Vagina (tissue), 2 donors: ENCODE measurements around the gene PTTG1IP. TPM values are rescaled to one million over a fixed set of nuclear protein-coding genes. Genes with fewer than 3 reads are reported as not detected.

Experiments
- DNase-seq, 2 donors: peaks; one replicate each; pipeline ENCODE4 v3.0.0-alpha.2; 2017; ENCODE audit errors: extremely low spot score in 2 of 2
- H3K27ac ChIP-seq: fragments of 200-600 bp; sonication (generic); one replicate; pipeline ENCODE4 v1.5.1; 2019
- H3K27me3 ChIP-seq: fragments of 200-600 bp; sonication (generic); one replicate; pipeline ENCODE4 v1.5.1; 2019
- H3K36me3 ChIP-seq, 2 donors: fragments of 200-600 bp; sonication (generic); one replicate each; pipeline ENCODE4 v1.5.1; 2017 to 2019
- H3K4me1 ChIP-seq: fragments of 200-600 bp; sonication (generic); one replicate; pipeline ENCODE4 v1.5.1; 2019
- H3K4me3 ChIP-seq, 2 donors: fragments of 200-600 bp; sonication (generic); 1 replicate in 1 of 2; 2 replicates in 1 of 2; pipeline ENCODE4 v1.5.1; 2016 to 2019
- H3K9me3 ChIP-seq: fragments of 200-600 bp; sonication (generic); one replicate; pipeline ENCODE4 v1.5.1; 2019
- CTCF ChIP-seq, 3 experiments: fragments of 450-650 bp in 2 of 3; fragments of 200-600 bp in 1 of 3; sonication (generic) in 1 of 3; IDR thresholded peaks; one replicate each; pipeline ENCODE4 v1.5.1; 2017 to 2019; ENCODE audit warnings: antibody characterized with exemption in 3 of 3, mild to moderate bottlenecking in 2 of 3, moderate library complexity in 2 of 3
- POLR2A ChIP-seq, 2 donors: fragments of 450-650 bp; IDR thresholded peaks; one replicate each; pipeline ENCODE4 v1.6.1; 2017; ENCODE audit warnings: antibody characterized with exemption in 2 of 2, mild to moderate bottlenecking in 2 of 2, moderate library complexity in 2 of 2
- POLR2AphosphoS5 ChIP-seq, 2 donors: sonication (generic); formaldehyde crosslinking; IDR thresholded peaks; one replicate each; pipeline ENCODE4 v1.9.0; 2017; ENCODE audit warnings: antibody characterized with exemption in 2 of 2, mild to moderate bottlenecking in 2 of 2, low read depth in 1 of 2; ENCODE audit not compliant: insufficient read depth in 1 of 2
- intact Hi-C: fragments of 100-400 bp; cut with DNase I; formaldehyde crosslinking; loops from one replicate; pipeline ENCODE4 v1.15.1; 2023
- total RNA-seq: library from RNA; depleted of rRNA; stranded (reverse); fragments of >200 nt; gene quantifications from one replicate; pipeline ENCODE4 v1.2.3, GENCODE V29; 2016

PTTG1IP gene
- total RNA-seq, 1 donor from 2014 or later, result 165 TPM

- no peak for TF ChIP-seq POLR2A (IDR thresholded peaks at IDR 0.05)
- TF ChIP-seq POLR2AphosphoS5 (IDR thresholded peaks at IDR 0.05; ENCODE audit: insufficient read depth in 1 of 2, low read depth in 1 of 2), result no peak
- TF ChIP-seq CTCF (IDR thresholded peaks at IDR 0.05), result no peak
- intact Hi-C loops, result no loop called here
- no peaks in the 10 kb centered on the region for H3K9me3 ChIP-seq
- no peaks in the 10 kb centered on the region for H3K36me3 ChIP-seq
- no peaks in the 10 kb centered on the region for H3K4me1 ChIP-seq
- no peaks in the 10 kb centered on the region for H3K27me3 ChIP-seq
- DNase-seq, result no peak
- H3K4me3 ChIP-seq, result no peak overlapping the region
- no peak overlapping the region for H3K27ac ChIP-seq
Observed at GRCh38 chr21:44900559-44901251, 27.2 kb upstream of the PTTG1IP start.

DNA sequence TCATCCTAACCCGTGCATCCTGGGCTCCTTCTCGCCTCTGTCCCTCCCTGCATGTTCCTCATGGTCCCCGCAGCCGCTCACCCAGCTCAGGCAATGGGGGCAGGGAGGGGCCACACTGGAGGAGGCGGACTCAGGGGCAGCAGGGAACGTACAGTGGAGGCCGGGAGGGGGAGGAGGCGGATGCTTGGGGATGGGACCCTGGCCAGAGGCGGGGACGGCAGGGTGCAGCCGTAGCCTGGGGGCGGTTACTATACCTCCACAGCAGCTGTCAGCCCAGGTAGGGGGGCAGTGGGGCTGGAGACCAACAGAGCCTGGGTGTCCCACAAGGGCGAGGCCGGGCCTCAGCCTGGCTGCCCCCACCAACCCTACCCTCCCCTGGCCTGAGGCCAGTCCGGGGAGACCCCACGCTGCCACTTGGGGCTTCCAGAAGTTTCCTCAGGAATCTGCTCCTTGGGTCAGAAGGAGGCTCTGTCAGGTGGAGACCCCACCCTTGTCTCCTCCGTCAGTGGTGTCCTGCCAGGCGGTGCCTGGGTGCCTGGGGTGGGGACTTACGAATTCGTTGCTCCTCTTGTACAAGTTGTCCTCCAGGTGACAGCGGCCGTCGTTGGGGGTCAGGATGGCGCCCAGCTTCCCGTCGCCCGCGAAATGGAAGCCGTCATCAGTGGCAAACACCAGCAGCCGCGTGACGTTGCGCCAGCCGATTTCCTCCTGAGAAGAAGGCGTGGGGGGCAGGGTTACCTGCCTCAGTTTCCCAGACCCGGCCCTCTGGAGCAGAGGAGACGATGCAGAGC lies 26.5 kb upstream of the PTTG1IP start:
- H3K4me1 ChIP-seq, result no peaks in the 10 kb centered on the region
- no peak overlapping the region for H3K4me3 ChIP-seq
- no peaks in the 10 kb centered on the region for H3K36me3 ChIP-seq
- no peak overlapping the region for H3K27ac ChIP-seq
- no peaks in the 10 kb centered on the region for H3K9me3 ChIP-seq
- no peak for TF ChIP-seq CTCF (IDR thresholded peaks at IDR 0.05)
- intact Hi-C loops, result no loop called here
- no peak for DNase-seq
- H3K27me3 ChIP-seq, result no peaks in the 10 kb centered on the region

GRCh38 chr21:44898851-44899767 lies 25.6 kb upstream of the PTTG1IP start:
- intact Hi-C loops, result no loop called here
- Histone ChIP-seq H3K9me3 (no peaks in the 10 kb centered on the region), H3K4me3 (no peak overlapping the region), H3K36me3 (no peaks in the 10 kb centered on the region), H3K27me3 (no peaks in the 10 kb centered on the region), H3K27ac (no peak overlapping the region), H3K4me1 (no peaks in the 10 kb centered on the region)
- no peak for DNase-seq
- TF ChIP-seq POLR2A (IDR thresholded peaks at IDR 0.05) (no peak), POLR2AphosphoS5 (IDR thresholded peaks at IDR 0.05; ENCODE audit: insufficient read depth in 1 of 2, low read depth in 1 of 2) (no peak), CTCF (IDR thresholded peaks at IDR 0.05) (no peak)

- DNase-seq, result no peak
- no peak overlapping the region for H3K4me3 ChIP-seq
- H3K4me1 ChIP-seq, result no peaks in the 10 kb centered on the region
- no peaks in the 10 kb centered on the region for H3K27me3 ChIP-seq
- intact Hi-C loops, result no loop called here
- H3K9me3 ChIP-seq, result no peaks in the 10 kb centered on the region
- no peaks in the 10 kb centered on the region for H3K36me3 ChIP-seq
- H3K27ac ChIP-seq, result no peak overlapping the region
- TF ChIP-seq POLR2AphosphoS5 (IDR thresholded peaks at IDR 0.05; ENCODE audit: insufficient read depth in 1 of 2, low read depth in 1 of 2) (no peak), CTCF (IDR thresholded peaks at IDR 0.05) (no peak), POLR2A (IDR thresholded peaks at IDR 0.05) (no peak)
Observed at GRCh38 chr21:44898011-44898488, 24.6 kb upstream of the PTTG1IP start.
